ENCODE measurements around the gene SLC9A1.
"Not testable (repeated sequence)": the region's sequence is repeated elsewhere in the genome, so short reads cannot be mapped to it uniquely, and the experiment has no call there.

The SLC9A1 gene

DNA sequence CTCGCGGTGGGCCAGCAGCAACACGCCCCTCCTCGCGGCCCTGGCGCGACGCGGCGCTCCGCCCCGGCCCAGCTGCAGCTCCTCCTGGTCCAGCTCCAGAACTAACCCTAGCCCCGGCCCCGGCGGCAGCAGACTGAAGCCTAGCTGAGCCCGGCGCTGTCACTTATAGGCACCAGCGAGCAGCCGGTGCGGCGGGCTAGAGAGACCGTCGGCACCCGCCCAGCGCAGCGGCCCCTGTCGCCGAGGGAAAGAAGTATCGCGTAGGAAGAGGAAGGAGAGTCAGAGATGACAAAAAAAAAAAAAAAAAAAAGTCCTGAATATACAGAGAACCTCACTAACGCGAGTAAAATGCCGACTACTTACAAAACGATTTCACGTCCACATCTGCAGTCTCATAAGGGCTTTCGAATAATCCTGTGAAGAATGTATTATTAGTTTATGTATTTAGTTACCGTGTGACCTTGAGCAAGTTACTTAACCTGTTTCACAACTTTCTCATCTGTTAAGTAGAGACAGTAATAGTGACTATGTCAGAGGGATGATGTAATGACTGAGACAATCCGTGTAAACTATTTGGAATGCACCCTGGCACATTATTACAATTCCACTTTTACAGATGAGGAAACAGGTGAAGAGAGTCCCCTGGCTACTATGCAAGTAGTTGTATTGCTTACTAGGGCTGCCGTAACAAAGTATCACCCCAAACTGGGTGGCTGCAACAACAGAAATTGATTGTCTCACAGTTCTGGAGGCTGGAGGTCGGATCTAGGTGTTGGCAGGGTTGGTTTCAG is at the start of gene SLC9A1:
TSS of gene SLC9A1 (minus strand) at position 135 of the 791 bp plus-strand sequence. CDS start 791 bp downstream, outside the sequence.
- peak; percentile 89 for DNase-seq (ENCODE audit: low spot score)

DNA sequence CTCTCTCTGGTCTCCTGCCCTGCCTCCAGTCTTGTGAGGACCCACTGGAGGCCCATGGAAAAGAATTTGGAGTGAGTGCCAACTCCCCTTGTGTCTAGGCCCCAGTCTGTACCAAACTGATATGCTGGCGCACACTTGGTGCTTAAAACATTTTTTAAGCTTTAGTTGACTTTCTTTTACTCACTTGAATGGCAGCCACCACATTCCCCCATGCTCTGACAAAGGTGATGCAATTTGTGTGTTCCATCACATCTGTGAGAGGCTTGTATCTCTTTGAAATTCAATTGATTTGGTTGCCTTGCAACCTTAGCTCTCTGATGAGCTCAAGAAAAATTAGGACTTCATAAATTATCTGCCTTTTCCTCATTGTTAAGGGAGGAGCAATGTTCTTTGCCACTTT is 49.0 kb upstream of the SLC9A1 start:
- DNase-seq (ENCODE audit: low spot score) = no peak

- DNase-seq (ENCODE audit: low spot score) = no peak
These were observed 46.4 kb upstream of the SLC9A1 start for GRCh38 chr1:27201295-27201694.

- DNase-seq (ENCODE audit: low spot score) = no peak
These were observed 38.3 kb upstream of the SLC9A1 start for GRCh38 chr1:27193194-27193593.

DNA sequence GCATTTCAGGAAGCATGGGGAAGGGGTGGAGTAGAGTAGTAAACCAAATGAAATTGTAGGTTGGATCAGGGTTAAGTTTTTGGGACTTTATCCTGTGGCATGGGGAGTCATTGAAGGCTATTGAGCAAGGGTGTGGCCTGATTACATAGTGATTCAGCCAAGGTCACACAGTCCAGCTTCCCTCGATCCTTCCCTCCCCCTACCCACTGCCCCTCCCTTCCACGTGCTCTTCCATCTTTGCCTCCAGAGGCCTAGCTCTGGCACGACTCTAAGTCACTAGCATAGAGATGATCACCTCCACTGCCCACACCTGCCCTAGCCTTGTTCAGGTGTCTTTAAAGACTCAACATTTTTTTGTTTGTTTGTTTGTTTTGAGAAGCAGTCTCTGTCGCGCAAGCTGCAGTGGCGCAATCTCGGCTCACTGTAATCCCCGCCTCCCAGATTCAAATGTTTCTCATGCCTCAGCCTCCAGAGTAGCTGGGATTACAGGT is 37.2 kb upstream of the SLC9A1 start:
- DNase-seq (ENCODE audit: low spot score) = no peak

- not testable (repeated sequence) for DNase-seq (ENCODE audit: low spot score)
These were observed 29.7 kb upstream of the SLC9A1 start for GRCh38 chr1:27184665-27185064.

GRCh38 chr1:27179979-27180378 is 25.1 kb upstream of the SLC9A1 start:
- no peak for DNase-seq (ENCODE audit: low spot score)

DNA sequence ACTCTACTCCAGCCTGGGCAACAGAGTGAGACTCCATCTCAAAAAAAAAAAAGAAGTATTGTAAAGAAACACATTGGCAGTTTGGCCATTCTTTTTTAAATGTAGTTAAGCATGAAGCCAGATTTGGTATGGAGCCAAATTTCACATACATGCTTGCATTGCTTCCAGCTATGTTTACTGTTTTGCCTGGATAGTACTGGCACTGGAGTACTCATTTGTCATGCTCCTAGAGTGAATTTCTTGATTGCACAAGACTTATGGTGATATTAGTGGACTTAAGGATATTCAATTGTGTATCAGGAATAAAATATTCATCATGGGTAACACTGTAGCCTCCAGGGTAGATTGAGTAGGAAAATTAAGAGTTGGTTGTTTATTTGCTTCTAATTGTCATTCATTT is 24.5 kb upstream of the SLC9A1 start:
- no peak for DNase-seq (ENCODE audit: low spot score)

DNA sequence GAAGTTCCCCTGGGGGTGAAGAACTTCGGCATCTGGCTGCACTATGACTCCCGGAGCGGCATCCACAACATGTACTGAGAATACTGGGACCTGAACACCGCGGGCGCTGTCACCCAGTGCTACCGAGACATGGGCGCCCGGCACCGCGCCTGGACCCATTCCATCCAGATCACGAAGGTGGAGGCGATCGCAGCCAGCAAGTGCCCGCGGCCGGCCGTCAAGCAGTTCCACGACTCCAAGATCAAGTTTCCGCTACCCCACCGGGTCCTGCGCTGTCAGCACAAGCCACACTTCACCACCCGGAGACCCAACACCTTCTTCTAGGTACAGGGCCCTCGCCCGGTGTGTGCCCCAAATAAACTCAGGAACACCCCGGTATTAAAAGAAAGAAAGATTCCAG is 22.0 kb upstream of the SLC9A1 start:
- DNase-seq (ENCODE audit: low spot score) = no peak

- no peak for DNase-seq (ENCODE audit: low spot score)
These were observed 21.4 kb upstream of the SLC9A1 start for GRCh38 chr1:27176323-27176722.

DNA sequence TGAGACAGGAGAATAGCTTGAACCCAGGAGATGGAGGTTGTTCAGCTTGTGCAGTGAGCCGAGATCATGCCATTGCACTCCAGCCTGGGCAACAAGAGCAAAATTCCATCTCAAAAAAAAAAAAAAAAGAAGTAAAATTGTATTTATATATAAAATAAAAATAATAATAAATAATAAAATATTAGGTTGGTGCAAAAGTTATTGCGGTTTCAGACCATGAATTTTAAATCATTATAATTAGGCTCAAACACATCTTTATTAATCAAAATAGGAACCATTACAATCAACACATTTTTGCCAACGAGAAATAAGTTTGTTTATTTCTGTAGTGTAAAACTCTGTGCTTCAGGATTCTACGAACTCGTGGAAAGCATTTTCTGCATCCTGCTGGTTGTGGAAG is 18.1 kb upstream of the SLC9A1 start:
- DNase-seq (ENCODE audit: low spot score) = not testable (repeated sequence)

DNA sequence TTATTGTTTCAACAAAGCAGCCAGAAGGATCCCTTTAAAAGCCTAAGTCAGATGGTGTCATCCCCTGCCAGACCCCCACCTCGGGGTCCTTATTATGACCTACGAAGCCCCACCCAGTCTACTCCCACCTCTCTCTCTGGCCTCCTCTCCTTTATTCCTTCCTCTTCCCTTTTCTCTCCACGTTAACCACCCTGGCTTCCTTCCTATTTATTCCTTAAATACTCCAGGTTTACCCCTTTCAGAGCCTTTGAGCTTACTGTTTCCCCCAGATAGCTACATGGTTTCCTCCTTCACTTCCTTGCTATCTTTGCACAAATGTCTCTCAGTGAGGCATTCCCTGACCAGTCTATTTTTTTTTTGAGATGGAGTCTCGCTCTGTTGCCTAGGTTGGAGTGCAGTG is 12.0 kb upstream of the SLC9A1 start:
- no peak for DNase-seq (ENCODE audit: low spot score)

- DNase-seq (ENCODE audit: low spot score) = no peak
These were observed 11.5 kb upstream of the SLC9A1 start for GRCh38 chr1:27166351-27166802.

- DNase-seq (ENCODE audit: low spot score) = no peak
These were observed 8.2 kb upstream of the SLC9A1 start for GRCh38 chr1:27163093-27163492.

GRCh38 chr1:27162090-27162489 is 7.2 kb upstream of the SLC9A1 start:
- no peak for DNase-seq (ENCODE audit: low spot score)

DNA sequence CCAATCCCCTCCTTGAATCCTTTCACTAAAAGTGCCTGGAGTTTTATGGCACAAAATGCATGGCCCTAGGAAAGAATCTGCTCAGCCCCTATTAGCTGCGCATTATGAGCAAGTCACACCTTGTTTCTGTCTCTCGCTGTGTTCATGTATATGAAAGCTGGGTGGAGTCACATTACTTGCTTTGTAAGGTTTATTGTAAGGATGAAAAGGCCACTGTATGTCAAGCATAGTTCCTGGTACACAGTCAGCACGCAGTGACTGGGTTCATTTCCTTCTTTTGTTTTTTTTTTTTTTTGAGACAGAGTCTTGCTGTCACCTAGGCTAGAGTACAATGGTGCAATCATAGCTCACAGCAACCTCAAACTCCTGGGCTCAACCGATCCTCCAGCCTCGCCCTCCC is 6.7 kb upstream of the SLC9A1 start:
- no peak for DNase-seq (ENCODE audit: low spot score)

GRCh38 chr1:27157194-27157593 is 2.3 kb upstream of the SLC9A1 start:
- no peak for DNase-seq (ENCODE audit: low spot score)

DNA sequence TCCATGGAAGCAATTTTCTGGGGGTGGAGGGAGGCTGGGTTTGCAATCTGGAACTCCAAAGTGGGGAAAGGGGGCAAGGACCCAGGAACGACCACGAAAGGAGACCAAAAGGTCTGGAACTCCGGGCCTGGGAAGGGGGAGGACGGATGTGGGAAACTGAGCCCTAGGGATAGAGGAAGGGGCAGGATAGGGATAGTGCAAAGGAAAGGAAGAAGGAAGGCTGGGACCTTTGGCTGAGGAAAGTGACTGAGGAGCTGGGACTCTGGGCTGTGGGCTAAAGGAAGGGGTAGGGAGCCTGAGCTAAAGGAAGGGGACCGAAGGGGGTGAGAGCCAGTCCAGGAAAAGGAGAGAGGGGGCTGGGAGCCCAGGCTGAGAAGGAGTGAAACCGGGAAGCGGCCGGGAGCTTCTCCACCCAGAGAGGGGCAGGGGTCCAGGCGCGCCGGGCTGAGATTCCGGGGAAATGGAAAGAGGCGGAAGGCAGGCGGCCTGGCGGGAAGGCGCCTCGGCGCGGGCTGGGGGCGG is 395 bp downstream of the SLC9A1 start:
- no peak for DNase-seq (ENCODE audit: low spot score)

DNA sequence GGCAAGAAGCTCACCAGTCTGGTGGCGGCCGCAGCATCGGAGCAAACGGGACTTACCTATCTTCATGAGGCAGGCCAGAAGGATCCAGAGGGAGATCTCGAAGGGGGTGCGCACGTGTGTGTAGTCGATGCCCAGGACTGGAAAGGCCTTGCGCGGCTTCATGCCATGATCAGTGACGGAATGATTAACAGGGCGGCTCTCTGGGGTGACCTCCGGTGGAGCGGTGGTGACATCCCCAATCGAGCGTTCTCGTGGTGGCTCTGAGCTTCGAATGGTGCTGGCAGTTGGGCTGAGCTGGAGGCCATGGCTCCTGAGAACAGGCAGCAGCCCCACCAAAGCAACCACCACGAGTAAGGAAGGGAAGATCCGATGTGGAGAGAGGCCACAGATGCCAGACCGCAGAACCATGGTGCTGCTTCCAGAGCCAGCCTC is 982 bp downstream of the SLC9A1 start:
- DNase-seq (ENCODE audit: low spot score) = no peak

DNA sequence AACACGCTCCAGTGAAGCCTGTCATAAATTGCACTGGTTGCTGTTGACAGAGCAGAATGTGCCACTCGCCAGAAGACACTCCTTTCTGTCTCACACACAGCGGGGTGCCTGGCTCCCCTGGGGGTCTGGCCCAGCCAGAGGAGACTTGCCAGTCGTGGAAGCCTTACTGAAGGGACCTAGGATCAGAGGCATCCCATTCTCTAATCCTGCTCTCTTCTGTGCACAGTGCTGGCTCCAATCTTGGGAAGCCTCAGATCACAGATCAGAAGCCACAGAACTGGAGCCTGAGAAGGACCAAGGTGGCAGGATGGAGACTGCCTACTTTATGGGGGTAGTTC is 1.4 kb downstream of the SLC9A1 start:
- DNase-seq (ENCODE audit: low spot score) = no peak

DNA sequence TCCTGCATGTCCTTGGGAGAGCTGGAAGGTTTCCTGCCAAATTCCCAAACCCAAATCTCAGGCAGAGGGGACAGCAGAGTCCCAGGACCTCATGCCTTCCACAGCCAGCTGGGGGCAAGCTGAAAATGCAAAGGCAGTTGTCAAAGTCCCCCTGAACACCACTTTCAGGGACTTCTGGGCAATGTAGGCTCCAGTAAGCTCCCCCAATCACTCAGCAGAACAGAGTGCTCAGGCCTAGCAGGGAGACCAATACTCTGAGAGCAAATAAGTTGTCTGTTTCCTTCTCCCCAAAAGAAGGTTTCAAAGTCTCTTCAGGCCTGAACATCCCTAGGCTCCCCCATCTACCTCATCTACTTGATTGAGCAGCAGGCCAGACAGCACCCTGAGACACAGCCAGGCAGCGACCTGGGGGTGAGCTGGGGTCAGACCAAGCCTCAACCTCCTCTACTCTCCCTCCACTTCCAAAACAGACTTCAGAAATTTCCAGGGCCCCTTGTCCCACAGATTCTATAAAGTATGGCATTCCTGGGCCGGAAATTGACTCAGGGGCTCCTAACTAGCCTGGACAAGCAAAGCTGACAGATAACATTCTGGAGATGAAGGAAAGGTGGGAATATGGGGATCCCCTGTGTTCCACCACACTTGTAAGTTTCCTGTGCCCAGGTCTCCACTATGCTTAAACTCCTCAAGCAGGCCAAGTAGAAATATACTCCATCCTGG is 1.9 kb downstream of the SLC9A1 start:
- no peak for DNase-seq (ENCODE audit: low spot score)

DNA sequence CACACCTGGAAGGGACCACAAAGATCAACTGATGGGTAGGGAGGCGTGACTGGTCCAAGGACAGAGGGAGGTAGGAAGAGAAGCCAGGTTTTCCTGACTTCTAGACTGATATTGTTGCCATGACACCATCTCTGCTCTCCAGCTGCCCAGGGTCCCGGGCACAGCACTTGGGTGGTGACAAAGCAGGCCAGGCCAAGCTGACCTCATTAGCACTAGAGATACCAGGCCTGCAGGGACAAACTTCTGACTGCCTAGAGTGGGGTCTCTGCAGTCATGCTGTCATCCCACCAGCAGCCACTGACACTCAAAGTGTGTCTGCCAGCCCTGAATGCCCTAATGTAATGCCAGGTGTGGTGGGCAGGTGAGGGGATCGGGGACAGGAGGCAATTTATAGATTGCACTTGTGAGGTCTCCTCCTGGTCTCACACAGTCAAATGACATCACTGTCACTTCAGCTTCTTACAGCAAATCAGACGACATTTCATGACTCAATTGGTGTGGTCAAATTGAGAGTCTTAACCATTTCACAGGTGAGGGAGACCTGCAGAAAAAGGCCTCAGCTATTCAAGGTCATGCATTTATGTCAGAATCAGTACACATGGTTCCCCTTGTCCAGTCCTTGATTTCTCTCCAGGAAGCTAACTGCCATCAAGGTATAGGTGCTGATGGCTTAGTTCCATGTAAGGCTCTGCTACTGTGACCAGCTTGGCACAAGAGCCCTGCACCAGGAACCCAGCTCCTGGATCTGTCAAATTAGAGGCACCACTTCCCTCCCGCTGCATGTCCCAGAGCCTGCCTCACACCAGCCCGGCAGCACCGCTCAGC is 2.7 kb downstream of the SLC9A1 start:
- DNase-seq (ENCODE audit: low spot score) = no peak

Data from pons (tissue), 1 donor.